Prostate gland (tissue), 2 donors: ENCODE measurements around the gene CRKL.

ENCODE experiments used
- POLR2A ChIP-seq: fragments of 450-650 bp; IDR thresholded peaks from one replicate; pipeline ENCODE4 v1.6.1; 2016; ENCODE audit warnings: antibody characterized with exemption, mild to moderate bottlenecking
- POLR2AphosphoS5 ChIP-seq: sonication (generic); formaldehyde crosslinking; IDR thresholded peaks from one replicate; pipeline ENCODE4 v1.6.1; 2017; ENCODE audit warnings: antibody characterized with exemption
- TF ChIP-seq, protein P1 (sequence below), 4 experiments: fragments of 200-600 bp in 2 of 4; fragments of 450-650 bp in 2 of 4; sonication (generic) in 2 of 4; IDR thresholded peaks; 1 replicate in 3 of 4; 2 replicates in 1 of 4; pipeline ENCODE4 v1.5.1; 2016 to 2019; ENCODE audit warnings: antibody characterized with exemption in 4 of 4, mild to moderate bottlenecking in 2 of 4, moderate library complexity in 2 of 4

GRCh38 chr22:20973634-20974286 is 56.6 kb downstream of the CRKL start:
- TF ChIP-seq POLR2AphosphoS5 (no peak), POLR2A (no peak)
- TF ChIP-seq, protein P1, sequence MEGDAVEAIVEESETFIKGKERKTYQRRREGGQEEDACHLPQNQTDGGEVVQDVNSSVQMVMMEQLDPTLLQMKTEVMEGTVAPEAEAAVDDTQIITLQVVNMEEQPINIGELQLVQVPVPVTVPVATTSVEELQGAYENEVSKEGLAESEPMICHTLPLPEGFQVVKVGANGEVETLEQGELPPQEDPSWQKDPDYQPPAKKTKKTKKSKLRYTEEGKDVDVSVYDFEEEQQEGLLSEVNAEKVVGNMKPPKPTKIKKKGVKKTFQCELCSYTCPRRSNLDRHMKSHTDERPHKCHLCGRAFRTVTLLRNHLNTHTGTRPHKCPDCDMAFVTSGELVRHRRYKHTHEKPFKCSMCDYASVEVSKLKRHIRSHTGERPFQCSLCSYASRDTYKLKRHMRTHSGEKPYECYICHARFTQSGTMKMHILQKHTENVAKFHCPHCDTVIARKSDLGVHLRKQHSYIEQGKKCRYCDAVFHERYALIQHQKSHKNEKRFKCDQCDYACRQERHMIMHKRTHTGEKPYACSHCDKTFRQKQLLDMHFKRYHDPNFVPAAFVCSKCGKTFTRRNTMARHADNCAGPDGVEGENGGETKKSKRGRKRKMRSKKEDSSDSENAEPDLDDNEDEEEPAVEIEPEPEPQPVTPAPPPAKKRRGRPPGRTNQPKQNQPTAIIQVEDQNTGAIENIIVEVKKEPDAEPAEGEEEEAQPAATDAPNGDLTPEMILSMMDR (IDR thresholded peaks at IDR 0.05), result no peak
